ENCODE results near the gene GRID2. TPM values are rescaled to one million over a fixed set of nuclear protein-coding genes. Genes with fewer than 3 reads are reported as not detected.

GRID2 gene
- total RNA-seq, 1 donor from 2014 or later: 2.1 TPM

GRCh38 chr4:93648258-93648657 lies 1344.5 kb downstream of the GRID2 start:
- H3K9me3 Mint-ChIP-seq (ENCODE audit: unreplicated experiment): no peaks in the 10 kb centered on the region

DNA sequence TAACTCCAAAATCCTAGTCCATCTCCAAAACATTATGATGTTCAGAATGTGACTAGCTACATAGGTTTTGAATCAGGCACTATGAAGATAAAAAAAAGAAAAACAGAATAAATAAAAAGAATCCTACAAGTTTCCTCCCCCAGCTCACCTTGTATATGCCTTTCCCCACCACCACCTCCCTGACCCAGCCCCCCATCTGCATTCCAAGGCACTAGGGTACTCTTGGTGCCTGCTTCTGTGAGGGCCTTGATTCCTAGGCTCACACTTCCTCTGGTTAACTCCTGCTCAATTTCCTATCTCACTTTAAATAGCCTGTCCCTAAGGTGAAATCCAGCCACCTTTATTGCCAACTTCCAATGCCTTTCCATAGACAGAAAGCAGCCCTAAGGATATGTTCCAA lies 1346.1 kb downstream of the GRID2 start:
- no peak for DNase-seq
- Mint-ChIP-seq H3K27me3 (ENCODE audit: unreplicated experiment) (no peaks in the 10 kb centered on the region), H3K27ac (ENCODE audit: unreplicated experiment) (no peak overlapping the region), H3K4me1 (ENCODE audit: low read depth, unreplicated experiment) (no peaks in the 10 kb centered on the region), H3K4me3 (ENCODE audit: unreplicated experiment) (no peak overlapping the region), H3K36me3 (ENCODE audit: unreplicated experiment) (no peaks in the 10 kb centered on the region), H3K9me3 (ENCODE audit: unreplicated experiment) (no peaks in the 10 kb centered on the region)
- TF ChIP-seq, protein P1, sequence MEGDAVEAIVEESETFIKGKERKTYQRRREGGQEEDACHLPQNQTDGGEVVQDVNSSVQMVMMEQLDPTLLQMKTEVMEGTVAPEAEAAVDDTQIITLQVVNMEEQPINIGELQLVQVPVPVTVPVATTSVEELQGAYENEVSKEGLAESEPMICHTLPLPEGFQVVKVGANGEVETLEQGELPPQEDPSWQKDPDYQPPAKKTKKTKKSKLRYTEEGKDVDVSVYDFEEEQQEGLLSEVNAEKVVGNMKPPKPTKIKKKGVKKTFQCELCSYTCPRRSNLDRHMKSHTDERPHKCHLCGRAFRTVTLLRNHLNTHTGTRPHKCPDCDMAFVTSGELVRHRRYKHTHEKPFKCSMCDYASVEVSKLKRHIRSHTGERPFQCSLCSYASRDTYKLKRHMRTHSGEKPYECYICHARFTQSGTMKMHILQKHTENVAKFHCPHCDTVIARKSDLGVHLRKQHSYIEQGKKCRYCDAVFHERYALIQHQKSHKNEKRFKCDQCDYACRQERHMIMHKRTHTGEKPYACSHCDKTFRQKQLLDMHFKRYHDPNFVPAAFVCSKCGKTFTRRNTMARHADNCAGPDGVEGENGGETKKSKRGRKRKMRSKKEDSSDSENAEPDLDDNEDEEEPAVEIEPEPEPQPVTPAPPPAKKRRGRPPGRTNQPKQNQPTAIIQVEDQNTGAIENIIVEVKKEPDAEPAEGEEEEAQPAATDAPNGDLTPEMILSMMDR (IDR thresholded peaks at IDR 0.05; ENCODE audit: partially characterized antibody, unreplicated experiment): no peak

More at GRCh38 chr4:93648258-93648657, 1344.5 kb downstream of the GRID2 start:
- no peak for DNase-seq
- Mint-ChIP-seq H3K27ac (ENCODE audit: unreplicated experiment) (no peak overlapping the region), H3K27me3 (ENCODE audit: unreplicated experiment) (no peaks in the 10 kb centered on the region), H3K4me3 (ENCODE audit: unreplicated experiment) (no peak overlapping the region), H3K4me1 (ENCODE audit: low read depth, unreplicated experiment) (no peaks in the 10 kb centered on the region), H3K36me3 (ENCODE audit: unreplicated experiment) (no peaks in the 10 kb centered on the region)
- TF ChIP-seq, protein P1 (IDR thresholded peaks at IDR 0.05; ENCODE audit: partially characterized antibody, unreplicated experiment): no peak

GRCh38 chr4:93654211-93654610 lies 1350.4 kb downstream of the GRID2 start:
- H3K4me1 Mint-ChIP-seq (ENCODE audit: low read depth, unreplicated experiment): no peaks in the 10 kb centered on the region
- TF ChIP-seq, protein P1 (IDR thresholded peaks at IDR 0.05; ENCODE audit: partially characterized antibody, unreplicated experiment): no peak
- H3K27me3 Mint-ChIP-seq (ENCODE audit: unreplicated experiment): no peaks in the 10 kb centered on the region
- H3K9me3 Mint-ChIP-seq (ENCODE audit: unreplicated experiment): no peaks in the 10 kb centered on the region
- H3K27ac Mint-ChIP-seq (ENCODE audit: unreplicated experiment): no peak overlapping the region
- DNase-seq: no peak
- H3K36me3 Mint-ChIP-seq (ENCODE audit: unreplicated experiment): no peaks in the 10 kb centered on the region
- no peak overlapping the region for H3K4me3 Mint-ChIP-seq (ENCODE audit: unreplicated experiment)

DNA sequence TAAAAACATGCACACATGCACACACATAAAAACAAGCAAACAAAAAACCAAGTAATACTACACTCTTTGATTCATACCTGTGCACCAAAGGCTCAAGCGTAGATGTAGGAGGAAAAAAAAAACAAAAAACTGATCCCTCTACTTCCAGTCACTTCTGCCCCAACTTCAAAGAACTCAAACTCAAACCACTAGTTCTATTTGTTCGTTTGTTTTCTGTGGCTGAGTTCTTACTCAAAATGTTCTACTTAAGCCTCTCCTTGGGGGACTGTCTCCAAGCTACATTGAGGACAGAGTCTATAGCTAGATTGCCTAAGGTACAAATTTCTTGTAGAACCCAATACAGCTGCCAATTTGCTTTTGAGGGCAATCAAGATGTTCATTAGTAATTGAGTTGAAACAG lies 1353.8 kb downstream of the GRID2 start:
- Mint-ChIP-seq H3K27me3 (ENCODE audit: unreplicated experiment) (peaks cover 2% of the 10 kb centered on the region), H3K9me3 (ENCODE audit: unreplicated experiment) (no peaks in the 10 kb centered on the region), H3K4me1 (ENCODE audit: low read depth, unreplicated experiment) (no peaks in the 10 kb centered on the region), H3K36me3 (ENCODE audit: unreplicated experiment) (no peaks in the 10 kb centered on the region), H3K4me3 (ENCODE audit: unreplicated experiment) (no peak overlapping the region), H3K27ac (ENCODE audit: unreplicated experiment) (no peak overlapping the region)
- TF ChIP-seq, protein P1 (IDR thresholded peaks at IDR 0.05; ENCODE audit: partially characterized antibody, unreplicated experiment): no peak
- no peak for DNase-seq

GRCh38 chr4:93658443-93658842 lies 1354.7 kb downstream of the GRID2 start:
- no peaks in the 10 kb centered on the region for H3K9me3 Mint-ChIP-seq (ENCODE audit: unreplicated experiment)
- H3K4me1 Mint-ChIP-seq (ENCODE audit: low read depth, unreplicated experiment): no peaks in the 10 kb centered on the region
- TF ChIP-seq, protein P1 (IDR thresholded peaks at IDR 0.05; ENCODE audit: partially characterized antibody, unreplicated experiment): no peak
- H3K27ac Mint-ChIP-seq (ENCODE audit: unreplicated experiment): no peak overlapping the region
- H3K36me3 Mint-ChIP-seq (ENCODE audit: unreplicated experiment): no peaks in the 10 kb centered on the region
- no peak overlapping the region for H3K4me3 Mint-ChIP-seq (ENCODE audit: unreplicated experiment)
- no peak for DNase-seq
- peaks cover 2% of the 10 kb centered on the region for H3K27me3 Mint-ChIP-seq (ENCODE audit: unreplicated experiment)
